SU-DHL-6 (cell line): ENCODE results near the gene TLE1.

ENCODE experiments used
- H2AFZ ChIP-seq: fragments of 200-600 bp; sonication (generic); 2 replicates; pipeline ENCODE4 v1.6.1; 2014; ENCODE audit warnings: low read depth, mild to moderate bottlenecking, moderate library complexity, mixed read lengths, antibody characterized with exemption, low read length; ENCODE audit not compliant: severe bottlenecking
- H3F3A ChIP-seq: fragments of 200-600 bp; shearing (Covaris generic); 2 replicates; pipeline ENCODE4 v1.6.0; 2016; ENCODE audit warnings: antibody characterized with exemption, mild to moderate bottlenecking; ENCODE audit not compliant: insufficient read depth
- H3K27ac ChIP-seq: fragments of 200-600 bp; sonication (generic); 2 replicates; pipeline ENCODE4 v1.5.1; 2016; ENCODE audit warnings: low read depth, mild to moderate bottlenecking, low read length, moderate library complexity, mixed read lengths
- H3K27me3 ChIP-seq: fragments of 200-600 bp; sonication (generic), shearing (Covaris generic); 2 replicates; pipeline ENCODE4 v1.6.0; 2014; ENCODE audit warnings: mild to moderate bottlenecking, low read length
- H3K36me3 ChIP-seq: fragments of 200-600 bp; sonication (generic); 2 replicates; pipeline ENCODE4 v1.6.1; 2014; ENCODE audit warnings: mild to moderate bottlenecking, low read length, mixed read lengths
- H3K4me2 ChIP-seq: fragments of 300-600, 200-600 bp; shearing (Covaris generic), sonication (generic); 2 replicates; pipeline ENCODE4 v1.6.0; 2014; ENCODE audit warnings: low read length, low read depth, mild to moderate bottlenecking; ENCODE audit not compliant: poor library complexity, severe bottlenecking
- H3K4me3 ChIP-seq: fragments of 200-600 bp; sonication (generic); 2 replicates; pipeline ENCODE4 v1.5.1; 2014; ENCODE audit warnings: antibody characterized with exemption, low read length, mild to moderate bottlenecking, mixed read lengths; ENCODE audit not compliant: insufficient read depth, poor library complexity, severe bottlenecking
- H3K79me2 ChIP-seq: fragments of 200-600 bp; sonication (generic); 2 replicates; pipeline ENCODE4 v1.6.1; 2014; ENCODE audit warnings: mild to moderate bottlenecking, low read length, moderate library complexity; ENCODE audit not compliant: insufficient read depth
- H3K9ac ChIP-seq: fragments of 200-600 bp; sonication (generic); 2 replicates; pipeline ENCODE4 v1.7.0; 2014; ENCODE audit warnings: mild to moderate bottlenecking, low read length
- H3K9me2 ChIP-seq: fragments of 200-600 bp; sonication (generic); replicated peaks from 2 replicates; pipeline ENCODE4 v1.6.1; 2014; ENCODE audit warnings: low read length; ENCODE audit not compliant: insufficient read depth
- H3K9me3 ChIP-seq: fragments of 200-600 bp; sonication (generic); 2 replicates; pipeline ENCODE4 v1.6.1; 2014; ENCODE audit warnings: low read length, mixed read lengths; ENCODE audit not compliant: insufficient read depth
- H4K20me1 ChIP-seq: fragments of 200-600 bp; sonication (generic); 2 replicates; pipeline ENCODE4 v1.6.1; 2014; ENCODE audit warnings: low read depth, mild to moderate bottlenecking, antibody characterized with exemption, low read length, moderate library complexity, mixed read lengths
- EZH2phosphoT487 ChIP-seq: fragments of 200-600 bp; sonication (generic), shearing (Covaris generic); conservative IDR thresholded peaks from 2 replicates; pipeline ENCODE4 v1.6.1; 2018; ENCODE audit warnings: mild to moderate bottlenecking, antibody characterized with exemption, low read length, moderate library complexity, mixed read lengths
- TF ChIP-seq, protein P1 (sequence below): fragments of 200-600 bp; sonication (generic); IDR thresholded peaks from one replicate; pipeline ENCODE4 v1.5.1; 2017; ENCODE audit warnings: antibody characterized with exemption, mild to moderate bottlenecking, low read length, moderate library complexity; ENCODE audit not compliant: insufficient read depth, poor library complexity, severe bottlenecking

TLE1 gene

DNA sequence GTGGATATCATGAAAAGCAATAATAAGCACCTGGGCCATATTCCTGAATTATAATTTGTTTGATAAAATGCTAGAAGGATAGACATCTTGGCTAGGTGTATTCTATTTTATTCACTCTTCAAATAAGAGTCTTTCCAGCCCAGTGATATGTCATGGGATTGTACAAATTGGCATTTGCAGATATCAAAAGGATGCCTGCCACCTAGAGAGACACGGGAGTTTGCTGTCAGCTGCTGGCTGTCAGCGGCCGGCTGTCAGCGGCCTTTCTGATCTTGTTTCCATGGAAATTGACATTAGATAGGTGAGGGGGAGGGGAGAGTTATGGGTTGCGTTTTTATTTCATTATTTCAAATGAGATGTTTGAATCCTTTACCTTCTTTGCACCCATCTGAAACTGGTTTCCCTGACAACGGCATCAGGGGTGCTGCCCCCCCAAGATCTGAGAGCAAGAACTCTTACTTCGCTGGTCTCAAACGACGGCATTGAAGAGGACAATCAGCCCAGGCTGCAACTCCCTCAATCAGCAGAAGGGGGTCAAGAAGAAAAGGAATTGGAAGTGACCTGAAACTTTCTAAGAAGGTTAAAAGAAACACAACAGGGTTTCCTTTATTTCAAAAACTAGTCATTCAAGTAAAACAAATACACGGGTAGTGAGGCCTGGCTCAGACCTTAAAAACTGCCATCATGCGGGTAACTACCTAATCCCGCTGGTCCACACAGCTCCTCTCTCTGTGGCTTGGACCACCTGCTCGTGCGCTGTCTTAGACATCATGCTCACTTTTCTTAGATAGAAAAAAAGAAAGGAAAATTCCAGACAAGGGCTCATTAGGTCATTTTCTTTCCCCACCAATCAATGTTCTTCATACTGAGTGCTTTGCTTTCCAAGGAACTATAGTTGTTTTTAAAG lies 115.7 kb downstream of the TLE1 start:
- Histone ChIP-seq H3K36me3 (no peaks in the 10 kb centered on the region), H3K9ac (no peak overlapping the region), H2AFZ (no peak overlapping the region), H3K4me2 (no peak overlapping the region), H3K9me2 (no peaks in the 10 kb centered on the region), H3K27me3 (no peaks in the 10 kb centered on the region), H3K79me2 (no peaks in the 10 kb centered on the region), H3K4me3 (no peak overlapping the region), H3K27ac (no peak overlapping the region), H3K9me3 (no peaks in the 10 kb centered on the region), H4K20me1 (no peaks in the 10 kb centered on the region), H3F3A (no peaks in the 10 kb centered on the region)
- TF ChIP-seq, protein P1, sequence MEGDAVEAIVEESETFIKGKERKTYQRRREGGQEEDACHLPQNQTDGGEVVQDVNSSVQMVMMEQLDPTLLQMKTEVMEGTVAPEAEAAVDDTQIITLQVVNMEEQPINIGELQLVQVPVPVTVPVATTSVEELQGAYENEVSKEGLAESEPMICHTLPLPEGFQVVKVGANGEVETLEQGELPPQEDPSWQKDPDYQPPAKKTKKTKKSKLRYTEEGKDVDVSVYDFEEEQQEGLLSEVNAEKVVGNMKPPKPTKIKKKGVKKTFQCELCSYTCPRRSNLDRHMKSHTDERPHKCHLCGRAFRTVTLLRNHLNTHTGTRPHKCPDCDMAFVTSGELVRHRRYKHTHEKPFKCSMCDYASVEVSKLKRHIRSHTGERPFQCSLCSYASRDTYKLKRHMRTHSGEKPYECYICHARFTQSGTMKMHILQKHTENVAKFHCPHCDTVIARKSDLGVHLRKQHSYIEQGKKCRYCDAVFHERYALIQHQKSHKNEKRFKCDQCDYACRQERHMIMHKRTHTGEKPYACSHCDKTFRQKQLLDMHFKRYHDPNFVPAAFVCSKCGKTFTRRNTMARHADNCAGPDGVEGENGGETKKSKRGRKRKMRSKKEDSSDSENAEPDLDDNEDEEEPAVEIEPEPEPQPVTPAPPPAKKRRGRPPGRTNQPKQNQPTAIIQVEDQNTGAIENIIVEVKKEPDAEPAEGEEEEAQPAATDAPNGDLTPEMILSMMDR, result no peak
- no peak for TF ChIP-seq EZH2phosphoT487

DNA sequence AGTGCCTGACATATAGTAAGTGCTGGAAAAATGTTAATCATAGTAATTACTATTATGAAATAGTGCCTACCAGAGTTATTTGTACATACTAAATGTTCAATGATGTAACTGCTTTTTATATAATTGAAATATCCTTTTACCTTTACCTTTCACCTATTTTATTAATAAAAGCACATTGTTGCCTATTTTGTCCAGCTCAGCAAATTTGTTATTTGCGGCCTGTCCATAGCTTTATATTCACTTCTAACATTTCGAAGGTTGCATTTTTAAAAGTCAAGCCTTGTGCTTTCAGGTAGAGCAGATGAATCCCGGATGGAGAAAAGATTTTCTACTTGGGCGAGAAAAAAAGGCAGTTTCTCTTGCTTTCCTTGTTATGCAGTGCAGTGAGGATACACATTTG lies 119.3 kb downstream of the TLE1 start:
- Histone ChIP-seq H4K20me1 (no peaks in the 10 kb centered on the region), H2AFZ (no peak overlapping the region), H3K9me3 (no peaks in the 10 kb centered on the region), H3K27me3 (no peaks in the 10 kb centered on the region), H3K27ac (no peak overlapping the region), H3K9me2 (no peaks in the 10 kb centered on the region), H3K4me3 (no peak overlapping the region), H3K4me2 (no peak overlapping the region), H3K36me3 (no peaks in the 10 kb centered on the region), H3K9ac (no peak overlapping the region), H3F3A (no peaks in the 10 kb centered on the region), H3K79me2 (no peaks in the 10 kb centered on the region)
- no peak for TF ChIP-seq EZH2phosphoT487
- TF ChIP-seq, protein P1, result no peak

DNA sequence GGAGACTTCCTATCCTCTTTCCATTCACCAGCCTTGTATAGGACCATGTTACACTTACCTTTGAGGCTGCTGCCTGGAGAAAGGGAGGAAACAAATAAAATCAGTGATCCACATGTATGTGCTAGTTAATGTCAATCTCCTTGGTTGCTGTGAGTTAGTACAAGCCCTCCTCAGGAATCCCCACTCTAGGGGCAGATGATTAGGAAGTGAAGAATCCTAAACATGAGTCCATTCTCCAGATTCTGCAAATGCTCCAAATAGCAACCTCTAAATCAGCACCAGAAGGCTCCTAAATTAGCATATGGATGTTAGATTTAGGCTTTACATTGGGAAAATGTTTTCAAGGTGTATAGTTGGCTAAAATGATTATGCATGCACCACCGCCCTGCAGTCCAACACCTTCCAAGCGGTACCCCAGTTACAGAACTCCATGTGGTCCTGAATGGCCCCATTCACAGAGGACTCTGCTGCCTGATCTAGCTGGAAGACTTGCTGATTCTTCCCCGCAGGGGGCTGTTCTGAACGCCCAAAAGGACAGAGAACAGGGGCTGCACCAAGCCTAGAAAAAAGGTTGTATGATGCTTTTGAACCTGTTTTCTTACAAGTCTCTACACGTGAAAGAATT lies 123.2 kb downstream of the TLE1 start:
- Histone ChIP-seq H3K9me2 (no peaks in the 10 kb centered on the region), H3K4me2 (no peak overlapping the region), H3K27ac (no peak overlapping the region), H3K4me3 (no peak overlapping the region), H3K79me2 (no peaks in the 10 kb centered on the region), H2AFZ (no peak overlapping the region), H3F3A (no peaks in the 10 kb centered on the region), H3K9ac (no peak overlapping the region), H3K27me3 (no peaks in the 10 kb centered on the region), H3K9me3 (no peaks in the 10 kb centered on the region), H4K20me1 (no peaks in the 10 kb centered on the region), H3K36me3 (no peaks in the 10 kb centered on the region)
- no peak for TF ChIP-seq EZH2phosphoT487
- TF ChIP-seq, protein P1, result no peak
